Smooth muscle cell (in vitro differentiated cells): Measurements from ENCODE around the gene MEGF10. TPM values are rescaled to one million over a fixed set of nuclear protein-coding genes. Genes with fewer than 3 reads are reported as not detected.
"Not testable (repeated sequence)": the region's sequence is repeated elsewhere in the genome, so short reads cannot be mapped to it uniquely, and the experiment has no call there.

Source experiments
- DNase-seq: peaks from one replicate; lab custom pipeline; 2025; ENCODE audit not compliant: unreplicated experiment; lab: John Stamatoyannopoulos, UW
- H2AFZ ChIP-seq: fragments of 200-600 bp; sonication (generic); 2 replicates; pipeline ENCODE4 v1.6.0; 2016; ENCODE audit warnings: antibody characterized with exemption, low read depth, mild to moderate bottlenecking
- H3F3A ChIP-seq: fragments of 200-600 bp; sonication (generic); 2 replicates; pipeline ENCODE4 v1.6.0; 2017; ENCODE audit warnings: antibody characterized with exemption, low read depth
- H3K27ac ChIP-seq: fragments of 200-600 bp; sonication (generic); 2 replicates; pipeline ENCODE4 v1.5.1; 2016; ENCODE audit warnings: low read depth, mild to moderate bottlenecking
- H3K27me3 ChIP-seq: fragments of 200-600 bp; sonication (generic); 2 replicates; pipeline ENCODE4 v1.6.1; 2016; ENCODE audit warnings: low read depth, mild to moderate bottlenecking
- H3K36me3 ChIP-seq: fragments of 200-600 bp; sonication (generic); 2 replicates; pipeline ENCODE4 v1.5.1; 2016; ENCODE audit warnings: low read depth
- H3K4me1 ChIP-seq: fragments of 200-600 bp; sonication (generic); 2 replicates; pipeline ENCODE4 v1.5.1; 2016; ENCODE audit warnings: low read depth
- H3K4me2 ChIP-seq: fragments of 200-600 bp; sonication (generic); 2 replicates; pipeline ENCODE4 v1.6.0; 2016; ENCODE audit warnings: mild to moderate bottlenecking
- H3K4me3 ChIP-seq: fragments of 200-600 bp; sonication (generic); 2 replicates; pipeline ENCODE4 v1.5.1; 2016; ENCODE audit warnings: mild to moderate bottlenecking
- H3K79me2 ChIP-seq: fragments of 200-600 bp; sonication (generic); 2 replicates; pipeline ENCODE4 v1.6.0; 2016; ENCODE audit warnings: low read depth, mild to moderate bottlenecking
- H3K9ac ChIP-seq: fragments of 200-600 bp; sonication (generic); 2 replicates; pipeline ENCODE4 v1.6.0; 2016; ENCODE audit warnings: low read depth
- H3K9me3 ChIP-seq: fragments of 200-600 bp; sonication (generic); replicated peaks from 2 replicates; pipeline ENCODE4 v1.5.1; 2016; ENCODE audit warnings: low read depth
- H4K20me1 ChIP-seq: fragments of 200-600 bp; sonication (generic); 2 replicates; pipeline ENCODE4 v1.6.0; 2016; ENCODE audit warnings: low read depth
- WGBS: methylation state at CpG from one replicate; pipeline ENCODE4 v1.1.7; 2016; ENCODE audit warnings: low lambda C conversion rate; 5-methylcytosine and 5-hydroxymethylcytosine counted together
- polyA plus RNA-seq: library from polyadenylated mRNA; unstranded; fragments of >200 nt; fragmentation: Nextera tagmentation; extraction: Ambion mirVana; gene quantifications from 2 replicates; pipeline ENCODE4 v1.2.1, GENCODE V29; 2016
- total RNA-seq: library from RNA; depleted of rRNA; stranded (reverse); fragments of >200 nt; gene quantifications from 2 replicates; pipeline ENCODE4 v1.2.3, GENCODE V29; 2014
- TF ChIP-seq, protein P1 (sequence below): fragments of 200-600 bp; sonication (generic); IDR thresholded peaks from 2 replicates; pipeline ENCODE4 v1.5.1; 2017; ENCODE audit warnings: borderline replicate concordance, mild to moderate bottlenecking, antibody characterized with exemption; ENCODE audit not compliant: insufficient read depth, poor library complexity, severe bottlenecking

The MEGF10 gene
- total and polyA plus RNA-seq, 2 experiments from 2014 or later, result 0.83 to 3.6 TPM

DNA sequence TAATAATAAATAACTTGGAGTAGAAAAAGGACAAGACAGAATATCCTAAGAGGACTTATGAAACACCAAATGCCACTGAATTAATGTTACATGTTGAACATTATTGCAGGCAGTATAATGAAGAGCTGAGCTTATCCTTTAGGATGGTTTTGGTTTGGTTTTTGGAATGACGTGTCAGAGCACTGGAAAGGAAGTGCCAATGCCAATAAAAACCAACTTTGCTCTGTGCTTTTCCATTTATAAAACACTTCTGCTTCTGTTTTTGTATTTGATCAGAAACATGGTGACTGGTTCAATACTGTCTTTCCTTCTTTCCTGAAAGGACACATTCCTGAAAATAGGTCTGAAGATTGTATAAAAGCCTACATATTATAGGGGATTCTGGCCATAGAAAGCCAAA lies 4.2 kb downstream of the MEGF10 start:
- no peaks in the 10 kb centered on the region for H3K36me3 ChIP-seq
- TF ChIP-seq, protein P1, sequence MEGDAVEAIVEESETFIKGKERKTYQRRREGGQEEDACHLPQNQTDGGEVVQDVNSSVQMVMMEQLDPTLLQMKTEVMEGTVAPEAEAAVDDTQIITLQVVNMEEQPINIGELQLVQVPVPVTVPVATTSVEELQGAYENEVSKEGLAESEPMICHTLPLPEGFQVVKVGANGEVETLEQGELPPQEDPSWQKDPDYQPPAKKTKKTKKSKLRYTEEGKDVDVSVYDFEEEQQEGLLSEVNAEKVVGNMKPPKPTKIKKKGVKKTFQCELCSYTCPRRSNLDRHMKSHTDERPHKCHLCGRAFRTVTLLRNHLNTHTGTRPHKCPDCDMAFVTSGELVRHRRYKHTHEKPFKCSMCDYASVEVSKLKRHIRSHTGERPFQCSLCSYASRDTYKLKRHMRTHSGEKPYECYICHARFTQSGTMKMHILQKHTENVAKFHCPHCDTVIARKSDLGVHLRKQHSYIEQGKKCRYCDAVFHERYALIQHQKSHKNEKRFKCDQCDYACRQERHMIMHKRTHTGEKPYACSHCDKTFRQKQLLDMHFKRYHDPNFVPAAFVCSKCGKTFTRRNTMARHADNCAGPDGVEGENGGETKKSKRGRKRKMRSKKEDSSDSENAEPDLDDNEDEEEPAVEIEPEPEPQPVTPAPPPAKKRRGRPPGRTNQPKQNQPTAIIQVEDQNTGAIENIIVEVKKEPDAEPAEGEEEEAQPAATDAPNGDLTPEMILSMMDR, result no peak
- no peaks in the 10 kb centered on the region for H3K9me3 ChIP-seq
- no peak overlapping the region for H3K9ac ChIP-seq
- no peak overlapping the region for H3K27ac ChIP-seq
- H3F3A ChIP-seq, result no peaks in the 10 kb centered on the region
- no peak overlapping the region for H2AFZ ChIP-seq
- 68% methylated on average over 1 of the region's 1 CpG for WGBS
- H3K79me2 ChIP-seq, result no peaks in the 10 kb centered on the region
- no peaks in the 10 kb centered on the region for H3K4me1 ChIP-seq
- H3K4me3 ChIP-seq, result no peak overlapping the region
- H3K4me2 ChIP-seq, result no peak overlapping the region
- peaks cover 34% of the 10 kb centered on the region for H3K27me3 ChIP-seq
- no peak for DNase-seq
- no peaks in the 10 kb centered on the region for H4K20me1 ChIP-seq

DNA sequence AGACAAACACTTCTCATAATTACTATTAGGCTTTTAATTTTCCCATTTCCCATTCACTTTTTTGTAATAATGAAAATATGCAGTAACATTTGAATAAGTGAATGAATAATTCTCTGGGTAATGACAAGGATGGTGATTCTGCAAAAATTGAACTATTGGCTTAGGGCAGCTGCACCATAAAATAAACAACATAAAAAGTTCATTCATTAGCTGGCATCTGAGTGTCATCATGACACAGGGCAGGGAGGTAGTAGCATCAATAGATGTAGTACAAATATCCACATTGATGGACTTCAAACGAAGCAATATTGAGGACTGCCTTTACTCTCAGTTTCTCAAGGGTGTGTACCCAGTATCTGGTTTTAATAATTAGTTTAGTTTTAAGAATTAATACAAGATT lies 4.9 kb downstream of the MEGF10 start:
- DNase-seq, result no peak
- Histone ChIP-seq H2AFZ (no peak overlapping the region), H3K9me3 (no peaks in the 10 kb centered on the region), H3K27ac (no peak overlapping the region), H3K4me2 (no peak overlapping the region), H3K79me2 (no peaks in the 10 kb centered on the region), H3K9ac (no peak overlapping the region), H3K4me3 (no peak overlapping the region), H3K27me3 (peaks cover 34% of the 10 kb centered on the region), H3F3A (no peaks in the 10 kb centered on the region), H3K36me3 (no peaks in the 10 kb centered on the region), H4K20me1 (no peaks in the 10 kb centered on the region), H3K4me1 (no peaks in the 10 kb centered on the region)
- WGBS, result 84% methylated on average over 1 of the region's 1 CpG
- TF ChIP-seq, protein P1, result no peak

DNA sequence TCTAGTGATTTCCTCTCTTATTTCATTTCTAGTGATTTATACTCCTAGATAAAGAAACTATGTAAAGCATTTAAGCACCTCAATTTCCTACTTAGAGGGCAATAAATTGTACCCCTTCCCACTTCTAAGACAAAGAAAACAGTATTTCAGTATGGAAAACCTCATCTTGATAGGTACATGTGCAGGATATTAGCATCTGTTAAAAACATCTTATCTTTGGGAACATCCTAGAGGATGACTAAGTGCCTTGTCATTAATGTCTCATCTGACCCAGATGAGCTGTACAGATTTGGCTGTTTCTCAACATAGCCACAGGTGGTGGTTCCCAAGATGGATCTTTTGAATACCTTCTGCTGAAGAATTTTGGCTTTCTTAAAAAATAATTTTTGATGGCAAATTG lies 5.7 kb downstream of the MEGF10 start:
- Histone ChIP-seq H4K20me1 (no peaks in the 10 kb centered on the region), H3K27me3 (peaks cover 27% of the 10 kb centered on the region), H2AFZ (no peak overlapping the region), H3K4me2 (no peak overlapping the region), H3K9ac (no peak overlapping the region), H3K9me3 (no peaks in the 10 kb centered on the region), H3F3A (no peaks in the 10 kb centered on the region), H3K4me1 (no peaks in the 10 kb centered on the region), H3K27ac (no peak overlapping the region), H3K36me3 (no peaks in the 10 kb centered on the region), H3K4me3 (no peak overlapping the region), H3K79me2 (no peaks in the 10 kb centered on the region)
- TF ChIP-seq, protein P1, result no peak
- no peak for DNase-seq

DNA sequence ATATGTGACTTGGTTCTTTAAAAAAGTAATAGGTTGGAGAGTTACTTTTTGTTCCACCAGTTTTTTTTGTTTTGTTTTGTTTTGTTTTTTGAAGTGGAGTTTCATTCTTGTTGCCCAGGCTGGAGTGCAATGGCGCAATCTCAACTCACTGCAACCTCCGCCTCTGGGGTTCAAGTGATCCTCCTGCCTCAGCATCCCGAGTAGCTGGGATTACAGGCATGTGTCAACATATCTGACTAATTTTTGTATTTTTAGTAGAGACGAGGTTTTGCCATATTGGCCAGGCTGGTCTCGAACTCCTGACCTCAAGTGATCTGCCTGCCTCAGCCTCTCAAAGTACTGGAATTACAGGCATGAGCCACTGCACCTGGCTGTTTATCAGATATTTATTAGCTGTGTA lies 6.3 kb downstream of the MEGF10 start:
- not testable (repeated sequence) for H3K79me2 ChIP-seq, H3K4me2 ChIP-seq, H3F3A ChIP-seq, H3K36me3 ChIP-seq, H3K4me3 ChIP-seq, H3K9me3 ChIP-seq, H3K4me1 ChIP-seq, DNase-seq, H3K27ac ChIP-seq, H3K9ac ChIP-seq, H4K20me1 ChIP-seq, H2AFZ ChIP-seq
- H3K27me3 ChIP-seq, result peaks cover 22% of the 10 kb centered on the region
- WGBS, result 74% methylated on average over 5 of the region's 5 CpGs
